ENCODE results near the gene RALA.

Gene RALA

DNA sequence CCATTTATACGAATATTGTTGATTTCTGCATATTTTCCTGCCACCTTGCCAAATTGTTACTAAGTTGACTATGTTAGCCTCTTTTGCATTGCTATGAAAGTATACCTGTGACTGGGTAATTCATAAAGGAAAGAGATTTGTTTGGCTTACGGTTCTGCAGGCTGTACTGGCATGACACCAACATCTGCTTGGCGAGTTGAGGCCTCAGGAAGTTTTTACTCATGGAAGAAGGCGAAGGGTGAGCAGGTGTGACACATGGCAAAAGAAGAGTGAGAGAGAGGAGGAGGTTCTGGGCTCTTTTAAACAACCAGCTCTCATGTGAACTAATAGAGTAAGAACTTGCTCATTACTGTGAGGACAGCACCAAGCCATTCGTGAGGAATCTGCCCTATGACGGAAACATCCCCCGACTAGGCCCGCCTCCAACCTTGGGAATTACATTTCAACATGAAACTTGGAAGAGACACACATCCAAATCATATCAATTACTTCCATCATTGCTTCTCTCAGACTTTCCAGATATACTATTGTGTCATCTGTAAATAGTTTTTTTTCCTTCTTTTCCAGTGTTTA, 8.4 kb downstream of the RALA start:
- no peak overlapping the region for H3K4me3 Mint-ChIP-seq
- peaks cover 39% of the 10 kb centered on the region for H3K4me1 Mint-ChIP-seq
- peaks cover 72% of the 10 kb centered on the region for H3K36me3 Mint-ChIP-seq (ENCODE audit: low read depth)
- no peaks in the 10 kb centered on the region for H3K27me3 Mint-ChIP-seq (ENCODE audit: low read depth)
- TF ChIP-seq CTCF (IDR thresholded peaks at IDR 0.05; ENCODE audit: unreplicated experiment in 3 of 3) = no peak
- H3K9me3 Mint-ChIP-seq = no peaks in the 10 kb centered on the region
- H3K27ac Mint-ChIP-seq = no peak overlapping the region

GRCh38 chr7:39633563-39634477, 10.4 kb downstream of the RALA start:
- Mint-ChIP-seq H3K9me3 (peaks cover 2% of the 10 kb centered on the region), H3K4me3 (no peak overlapping the region), H3K27ac (peak overlapping the region in 1 of 3 experiments; percentile 5), H3K36me3 (ENCODE audit: low read depth) (peaks cover 80% of the 10 kb centered on the region), H3K4me1 (peaks cover 24% of the 10 kb centered on the region), H3K27me3 (ENCODE audit: low read depth) (no peaks in the 10 kb centered on the region)
- no peak for TF ChIP-seq CTCF (IDR thresholded peaks at IDR 0.05; ENCODE audit: unreplicated experiment in 3 of 3)

DNA sequence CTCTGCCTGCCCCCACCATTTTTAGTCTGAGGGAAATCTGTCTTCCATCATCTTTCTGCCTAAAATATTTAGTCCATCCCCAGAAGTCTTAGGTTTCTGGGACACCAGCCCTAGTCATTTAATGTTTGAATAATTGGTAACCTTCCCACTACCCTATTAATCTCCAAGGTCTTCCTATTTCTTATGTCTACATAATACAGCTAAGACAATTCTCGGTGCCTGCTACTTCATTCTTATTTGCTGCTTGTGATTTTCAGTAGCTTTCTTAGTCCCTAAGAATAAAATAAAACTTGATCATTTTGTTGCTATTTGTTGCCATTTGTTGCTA, 11.1 kb downstream of the RALA start:
- TF ChIP-seq CTCF (IDR thresholded peaks at IDR 0.05; ENCODE audit: unreplicated experiment in 3 of 3) = no peak
- H3K4me1 Mint-ChIP-seq = peaks cover 24% of the 10 kb centered on the region
- H3K27me3 Mint-ChIP-seq (ENCODE audit: low read depth) = no peaks in the 10 kb centered on the region
- peak overlapping the region in 1 of 3 experiments; percentile 5 for H3K27ac Mint-ChIP-seq
- no peak overlapping the region for H3K4me3 Mint-ChIP-seq
- H3K36me3 Mint-ChIP-seq (ENCODE audit: low read depth) = peaks cover 77% of the 10 kb centered on the region
- H3K9me3 Mint-ChIP-seq = peaks cover 2% of the 10 kb centered on the region

- H3K27ac Mint-ChIP-seq = no peak overlapping the region
- H3K36me3 Mint-ChIP-seq (ENCODE audit: low read depth) = peaks cover 53% of the 10 kb centered on the region
- TF ChIP-seq CTCF (IDR thresholded peaks at IDR 0.05; ENCODE audit: unreplicated experiment in 3 of 3) = no peak
- H3K4me1 Mint-ChIP-seq = peaks cover 22% of the 10 kb centered on the region
- peaks cover 2% of the 10 kb centered on the region for H3K9me3 Mint-ChIP-seq
- no peaks in the 10 kb centered on the region for H3K27me3 Mint-ChIP-seq (ENCODE audit: low read depth)
- no peak overlapping the region for H3K4me3 Mint-ChIP-seq
Observed at GRCh38 chr7:39637400-39637799, 14.0 kb downstream of the RALA start.

GRCh38 chr7:39637963-39638485, 14.7 kb downstream of the RALA start:
- Mint-ChIP-seq H3K36me3 (ENCODE audit: low read depth) (peaks cover 49% of the 10 kb centered on the region), H3K27me3 (ENCODE audit: low read depth) (no peaks in the 10 kb centered on the region), H3K4me1 (peaks cover 26% of the 10 kb centered on the region), H3K4me3 (no peak overlapping the region), H3K27ac (no peak overlapping the region), H3K9me3 (peaks cover 2% of the 10 kb centered on the region)
- TF ChIP-seq CTCF (IDR thresholded peaks at IDR 0.05; ENCODE audit: unreplicated experiment in 3 of 3) = no peak

Measured in nephron (organoid).